Lung (tissue), 12 donors: Measurements from ENCODE around the gene ARHGAP22. TPM values are rescaled to one million over a fixed set of nuclear protein-coding genes. Genes with fewer than 3 reads are reported as not detected.

Experiments used
- ATAC-seq: fragments of 200-7000 bp; cut with Tn5 transposase; one replicate; pipeline ENCODE4 v1.9.1; 2020; ENCODE audit warnings: moderate number of reproducible peaks; ENCODE audit not compliant: insufficient read depth, low FRiP score
- DNase-seq, 3 donors: peaks; one replicate each; pipeline ENCODE4 v3.0.0-alpha.2; 2013 to 2017
- H3K27ac ChIP-seq, 2 donors: one replicate each; pipeline ENCODE4 v1.5.1; 2013; ENCODE audit warnings: mild to moderate bottlenecking in 2 of 2, moderate library complexity in 2 of 2, control low read depth in 1 of 2, inconsistent platforms in 1 of 2, low read depth in 1 of 2, low read length in 1 of 2
- H3K27me3 ChIP-seq, 3 donors: one replicate each; pipeline ENCODE4 v1.5.1; 2013; ENCODE audit warnings: low read length in 2 of 3; ENCODE audit not compliant: control insufficient read depth in 3 of 3, insufficient read depth in 3 of 3
- H3K36me3 ChIP-seq, 4 donors: one replicate each; pipeline ENCODE4 v1.5.1; 2013; ENCODE audit warnings: low read length in 4 of 4, mild to moderate bottlenecking in 1 of 4, moderate library complexity in 1 of 4; ENCODE audit not compliant: control insufficient read depth in 4 of 4, insufficient read depth in 4 of 4
- H3K4me1 ChIP-seq, 5 donors: one replicate each; pipeline ENCODE4 v1.5.1; 2013; ENCODE audit warnings: low read length in 5 of 5, mild to moderate bottlenecking in 2 of 5, moderate library complexity in 1 of 5; ENCODE audit not compliant: control insufficient read depth in 5 of 5, insufficient read depth in 5 of 5
- H3K4me3 ChIP-seq: one replicate; pipeline ENCODE4 v1.5.1; 2013; ENCODE audit warnings: mild to moderate bottlenecking, control low read depth, moderate library complexity
- H3K9ac ChIP-seq, 2 donors: one replicate each; pipeline ENCODE4 v1.5.1; 2013; ENCODE audit warnings: low read length in 2 of 2, control low read depth in 1 of 2; ENCODE audit not compliant: insufficient read depth in 1 of 2
- H3K9me3 ChIP-seq, 4 donors: one replicate each; pipeline ENCODE4 v1.5.1; 2013; ENCODE audit warnings: low read length in 3 of 4, mild to moderate bottlenecking in 1 of 4, moderate library complexity in 1 of 4; ENCODE audit not compliant: control insufficient read depth in 4 of 4, insufficient read depth in 3 of 4
- WGBS, 2 donors: extraction: QIAGEN DNeasy Blood & Tissue Kit; methylation state at CpG; one replicate each; pipeline ENCODE4 v1.1.7; 2013; 5-methylcytosine and 5-hydroxymethylcytosine counted together
- polyA plus RNA-seq, 2 donors: library from polyadenylated mRNA; stranded (reverse); fragments of 200-250 nt; gene quantifications; one replicate each; pipeline ENCODE4 v1.2.1, GENCODE V29; 2013
- total RNA-seq, 2 donors: library from RNA; depleted of rRNA in 1 of 2; stranded (reverse); fragments of >200 nt in 1 of 2; gene quantifications; one replicate each; pipeline ENCODE4 v1.2.1, GENCODE V29; 2014 to 2021
- TF ChIP-seq, protein P1 (sequence below): IDR thresholded peaks from 2 replicates; pipeline ENCODE4 v1.5.1; 2012; ENCODE audit warnings: mild to moderate bottlenecking; ENCODE audit errors: control extremely low read depth, extremely low read depth
- donor health status: control.
- donor health status: control.
- donor health status: Bipolar disorder and iron deficiency.
- donor health status: healthy.
- donor health status: DM: yes; HTN: yes; CAD: no.

ARHGAP22 gene
- total and polyA plus RNA-seq, 4 donors, result 3.2 to 6.9 (median 4.1) TPM

GRCh38 chr10:48482207-48482606 lies 122.7 kb downstream of the ARHGAP22 start:
- no peak for DNase-seq
- Histone ChIP-seq H3K36me3 (no peaks in the 10 kb centered on the region), H3K4me3 (no peak overlapping the region), H3K9ac (no peak overlapping the region), H3K27ac (no peak overlapping the region), H3K9me3 (no peaks in the 10 kb centered on the region), H3K27me3 (no peaks in the 10 kb centered on the region), H3K4me1 (no peaks in the 10 kb centered on the region)
- WGBS, 2 donors, result 71 to 78% methylated on average over 3 of the region's 3 CpGs
- TF ChIP-seq, protein P1, sequence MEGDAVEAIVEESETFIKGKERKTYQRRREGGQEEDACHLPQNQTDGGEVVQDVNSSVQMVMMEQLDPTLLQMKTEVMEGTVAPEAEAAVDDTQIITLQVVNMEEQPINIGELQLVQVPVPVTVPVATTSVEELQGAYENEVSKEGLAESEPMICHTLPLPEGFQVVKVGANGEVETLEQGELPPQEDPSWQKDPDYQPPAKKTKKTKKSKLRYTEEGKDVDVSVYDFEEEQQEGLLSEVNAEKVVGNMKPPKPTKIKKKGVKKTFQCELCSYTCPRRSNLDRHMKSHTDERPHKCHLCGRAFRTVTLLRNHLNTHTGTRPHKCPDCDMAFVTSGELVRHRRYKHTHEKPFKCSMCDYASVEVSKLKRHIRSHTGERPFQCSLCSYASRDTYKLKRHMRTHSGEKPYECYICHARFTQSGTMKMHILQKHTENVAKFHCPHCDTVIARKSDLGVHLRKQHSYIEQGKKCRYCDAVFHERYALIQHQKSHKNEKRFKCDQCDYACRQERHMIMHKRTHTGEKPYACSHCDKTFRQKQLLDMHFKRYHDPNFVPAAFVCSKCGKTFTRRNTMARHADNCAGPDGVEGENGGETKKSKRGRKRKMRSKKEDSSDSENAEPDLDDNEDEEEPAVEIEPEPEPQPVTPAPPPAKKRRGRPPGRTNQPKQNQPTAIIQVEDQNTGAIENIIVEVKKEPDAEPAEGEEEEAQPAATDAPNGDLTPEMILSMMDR, result no peak
- ATAC-seq, result no peak

DNA sequence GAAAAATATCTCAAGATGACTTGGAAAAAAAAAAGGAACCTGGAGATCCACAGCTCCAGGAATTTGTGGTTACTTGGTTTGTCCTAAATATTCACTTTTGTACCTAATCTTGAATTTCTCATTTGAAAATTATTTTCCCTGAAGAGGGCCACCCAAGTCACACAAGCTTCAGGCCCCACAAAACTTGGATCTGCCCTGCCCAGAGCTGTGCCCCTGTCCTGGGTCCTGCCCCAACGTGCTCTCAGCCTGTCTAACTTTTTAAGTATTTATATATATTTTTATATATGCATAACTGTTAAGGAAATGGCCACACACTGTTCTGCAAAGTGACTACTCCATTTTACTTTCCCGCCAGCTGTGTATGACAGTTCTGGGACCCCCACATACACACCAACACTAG lies 123.5 kb downstream of the ARHGAP22 start:
- H3K9ac ChIP-seq, result no peak overlapping the region
- no peak overlapping the region for H3K27ac ChIP-seq
- H3K36me3 ChIP-seq, result no peaks in the 10 kb centered on the region
- no peak overlapping the region for H3K4me3 ChIP-seq
- no peaks in the 10 kb centered on the region for H3K9me3 ChIP-seq
- no peaks in the 10 kb centered on the region for H3K4me1 ChIP-seq
- H3K27me3 ChIP-seq, result no peaks in the 10 kb centered on the region
- TF ChIP-seq, protein P1, result no peak
- WGBS, 2 donors, result 74 to 77% methylated on average over 2 of the region's 2 CpGs
- ATAC-seq, result no peak
- no peak for DNase-seq

DNA sequence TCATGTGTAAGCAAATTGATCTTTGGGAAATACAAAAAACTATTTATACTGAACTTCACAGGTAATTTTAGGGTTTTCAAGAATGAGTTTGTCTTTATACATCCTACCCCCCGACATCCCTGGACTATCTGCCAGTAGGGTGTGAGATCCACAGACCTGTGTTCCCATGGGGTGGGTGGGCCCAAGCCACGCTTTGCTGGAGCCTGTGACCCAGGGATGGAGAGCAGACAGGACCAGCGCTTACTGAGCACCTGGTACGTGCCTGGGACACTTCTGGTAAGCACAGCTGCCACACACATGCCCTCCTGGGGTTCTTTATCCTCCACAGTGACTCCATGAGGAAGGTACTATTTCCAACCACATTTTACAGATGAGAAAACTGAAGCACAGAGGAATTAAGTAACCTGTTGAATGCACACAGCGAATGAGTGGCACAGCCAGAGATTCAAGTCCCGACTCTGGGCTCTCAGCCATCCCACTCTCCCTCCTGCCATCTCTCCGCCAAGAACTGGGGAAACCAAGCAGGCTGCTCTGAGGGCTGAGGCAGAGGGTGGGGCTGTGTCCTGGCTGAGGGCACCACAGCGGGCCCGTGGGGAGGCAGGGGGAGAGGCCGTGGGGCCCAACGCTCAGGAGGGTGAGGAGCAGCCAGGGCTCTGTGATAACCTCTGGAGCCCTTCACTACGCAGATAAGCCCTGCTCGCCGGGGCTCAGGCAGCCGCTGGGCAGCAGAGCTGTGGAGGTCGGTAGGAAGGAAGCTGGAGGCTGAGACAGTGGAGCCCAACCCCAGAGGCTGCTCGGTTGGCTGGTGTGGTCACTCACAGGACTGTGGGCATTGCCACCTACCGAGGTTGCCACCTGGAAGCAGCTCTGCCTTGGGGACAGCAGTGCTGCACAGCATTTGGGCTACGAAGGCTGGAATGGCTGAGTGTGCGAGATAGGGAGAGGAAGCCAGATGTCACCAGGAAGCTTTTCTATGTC lies 124.2 kb downstream of the ARHGAP22 start:
- ATAC-seq (no peak), DNase-seq (no peak)
- 45 to 46% methylated on average over 20 of the region's 20 CpGs for WGBS, 2 donors
- no peaks in the 10 kb centered on the region for H3K9me3 ChIP-seq
- no peaks in the 10 kb centered on the region for H3K4me1 ChIP-seq
- TF ChIP-seq, protein P1, result no peak
- H3K27me3 ChIP-seq, result no peaks in the 10 kb centered on the region
- no peaks in the 10 kb centered on the region for H3K36me3 ChIP-seq
- H3K27ac ChIP-seq, result no peak overlapping the region
- H3K4me3 ChIP-seq, result no peak overlapping the region
- H3K9ac ChIP-seq, result no peak overlapping the region
